AG10803 (cell line): ENCODE measurements around the gene FMNL2.

Experiments used
- DNase-seq: peaks from one replicate; pipeline ENCODE4 v3.0.0; 2010; ENCODE audit warnings: low read depth
- H3K4me3 ChIP-seq: 2 replicates; pipeline ENCODE4 v1.5.1; 2011; ENCODE audit warnings: mild to moderate bottlenecking, low read length, control low read depth
- CTCF ChIP-seq: conservative IDR thresholded peaks from 2 replicates; pipeline ENCODE4 v1.5.1; 2011; ENCODE audit warnings: mild to moderate bottlenecking, low read length, control low read depth, inconsistent platforms

Gene FMNL2

DNA sequence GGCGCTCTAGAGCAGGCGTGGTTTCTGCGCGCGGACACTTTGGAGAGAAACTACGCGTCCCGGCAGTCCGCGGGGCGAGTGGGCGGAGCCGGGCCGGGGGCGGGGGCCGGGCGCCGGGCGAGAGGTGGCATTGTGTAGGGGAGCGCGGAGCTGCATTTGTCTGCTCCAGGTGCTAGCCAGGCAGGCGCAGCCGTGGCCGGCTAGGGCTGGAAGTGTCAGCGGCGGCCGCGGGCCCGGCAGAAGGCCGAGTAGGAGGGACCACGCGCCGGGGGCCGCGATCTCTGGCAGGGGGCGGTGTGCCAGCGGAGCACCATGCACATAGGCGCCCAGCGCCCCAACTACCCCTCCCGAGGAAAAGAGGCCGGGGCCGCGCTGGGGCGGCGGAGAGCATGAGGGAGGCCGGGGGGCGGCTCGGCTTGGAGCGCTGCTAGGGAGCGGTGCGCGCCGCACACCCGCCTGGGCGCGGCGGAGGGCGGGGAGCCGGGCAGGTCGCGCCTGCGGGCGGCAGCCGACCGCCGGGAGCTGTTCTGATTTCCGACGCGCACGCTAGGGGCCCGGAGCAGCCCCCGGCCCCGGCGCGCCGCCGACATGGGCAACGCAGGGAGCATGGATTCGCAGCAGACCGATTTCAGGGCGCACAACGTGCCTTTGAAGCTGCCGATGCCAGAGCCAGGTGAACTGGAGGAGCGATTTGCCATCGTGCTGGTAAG is at the start of gene FMNL2:
Gene FMNL2 (plus strand): TSS at position 159 of the 710 bp plus-strand sequence.
- no peak for TF ChIP-seq CTCF
- peak; percentile 59 for DNase-seq
- H3K4me3 ChIP-seq, result peak within 1 kb of the TSS; percentile 75

GRCh38 chr2:152292991-152293390 is 42.0 kb upstream of the FMNL2 start:
- TF ChIP-seq CTCF, result no peak
- DNase-seq, result no peak
- no peak overlapping the region for H3K4me3 ChIP-seq

GRCh38 chr2:152297715-152298114 is 37.3 kb upstream of the FMNL2 start:
- no peak for TF ChIP-seq CTCF
- no peak overlapping the region for H3K4me3 ChIP-seq
- DNase-seq, result no peak

DNA sequence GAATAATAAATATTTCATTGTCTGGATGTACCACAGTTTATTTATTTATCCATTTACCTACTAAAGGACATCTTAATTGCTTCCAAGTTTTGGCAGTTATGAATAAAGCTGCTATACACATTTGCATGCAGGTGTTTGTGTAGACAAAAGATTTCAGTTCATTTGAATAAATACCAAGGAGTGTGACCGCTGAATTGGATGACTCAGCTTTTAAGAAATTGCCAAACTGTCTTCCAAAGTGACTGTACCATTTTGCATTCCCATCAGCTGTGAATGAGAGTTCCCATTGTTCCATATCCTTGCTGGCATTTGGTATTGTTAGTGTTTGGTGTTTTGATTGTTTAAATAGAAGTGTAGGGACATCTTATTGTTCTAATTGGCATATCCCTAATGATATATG is 36.2 kb upstream of the FMNL2 start:
- no peak for DNase-seq
- no peak for TF ChIP-seq CTCF
- no peak overlapping the region for H3K4me3 ChIP-seq

- no peak overlapping the region for H3K4me3 ChIP-seq
- no peak for DNase-seq
Measured at GRCh38 chr2:152301131-152301530, 33.8 kb upstream of the FMNL2 start.

GRCh38 chr2:152303951-152304350 is 31.0 kb upstream of the FMNL2 start:
- no peak for DNase-seq
- no peak for TF ChIP-seq CTCF
- no peak overlapping the region for H3K4me3 ChIP-seq

More at GRCh38 chr2:152301131-152301530, 33.8 kb upstream of the FMNL2 start:
- no peak for TF ChIP-seq CTCF

DNA sequence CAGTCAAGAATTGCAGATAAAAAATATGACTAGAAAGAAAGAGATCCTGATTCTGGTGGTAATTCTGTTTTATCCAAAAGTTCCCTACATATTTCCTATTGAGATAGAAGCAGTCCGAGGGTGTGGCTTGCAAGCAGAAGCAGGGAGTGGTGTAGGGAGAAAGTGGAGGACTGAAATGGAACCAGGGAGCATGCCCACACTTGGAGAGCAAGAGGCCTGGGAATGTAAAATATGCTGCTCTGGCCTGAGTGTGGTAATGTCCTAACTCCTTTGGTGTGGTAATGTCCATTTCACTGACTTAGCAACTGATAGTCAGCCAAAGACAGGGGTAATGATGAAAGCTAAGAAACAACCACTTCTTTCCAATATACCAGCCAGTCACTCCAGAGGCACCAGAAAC is 30.1 kb upstream of the FMNL2 start:
- no peak for TF ChIP-seq CTCF
- peak; percentile 81 for DNase-seq
- no peak overlapping the region for H3K4me3 ChIP-seq
